HG02798 (cell line): ENCODE data around the gene TMOD3.

Experiments
- ATAC-seq: cut with Tn5 transposase; IDR thresholded peaks from one replicate; pipeline ENCODE4 v1.9.1; 2021; ENCODE audit warnings: mild to moderate bottlenecking; ENCODE audit not compliant: unreplicated experiment, poor library complexity

Gene TMOD3

GRCh38 chr15:51818150-51818549, 11.3 kb upstream of the TMOD3 start:
- no peak for ATAC-seq

DNA sequence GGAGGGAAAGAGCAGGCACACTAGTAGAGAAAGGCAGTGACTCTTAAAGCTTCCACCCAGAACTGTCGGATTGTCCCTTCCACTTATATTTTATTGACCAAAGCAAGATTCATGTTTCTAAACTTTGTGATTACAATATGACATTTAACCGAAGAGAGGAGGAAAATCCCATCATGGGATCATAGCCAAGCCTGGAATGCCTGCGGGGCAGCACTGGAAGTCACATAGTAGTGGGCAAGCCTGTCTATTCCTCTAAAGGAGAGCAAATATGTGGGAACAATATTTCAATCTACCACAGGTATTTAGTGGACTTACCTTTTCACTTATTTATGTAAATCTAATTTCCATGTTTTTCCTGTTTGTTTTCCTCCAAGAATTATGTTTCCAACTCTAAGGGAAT, 3.8 kb upstream of the TMOD3 start:
- no peak for ATAC-seq

DNA sequence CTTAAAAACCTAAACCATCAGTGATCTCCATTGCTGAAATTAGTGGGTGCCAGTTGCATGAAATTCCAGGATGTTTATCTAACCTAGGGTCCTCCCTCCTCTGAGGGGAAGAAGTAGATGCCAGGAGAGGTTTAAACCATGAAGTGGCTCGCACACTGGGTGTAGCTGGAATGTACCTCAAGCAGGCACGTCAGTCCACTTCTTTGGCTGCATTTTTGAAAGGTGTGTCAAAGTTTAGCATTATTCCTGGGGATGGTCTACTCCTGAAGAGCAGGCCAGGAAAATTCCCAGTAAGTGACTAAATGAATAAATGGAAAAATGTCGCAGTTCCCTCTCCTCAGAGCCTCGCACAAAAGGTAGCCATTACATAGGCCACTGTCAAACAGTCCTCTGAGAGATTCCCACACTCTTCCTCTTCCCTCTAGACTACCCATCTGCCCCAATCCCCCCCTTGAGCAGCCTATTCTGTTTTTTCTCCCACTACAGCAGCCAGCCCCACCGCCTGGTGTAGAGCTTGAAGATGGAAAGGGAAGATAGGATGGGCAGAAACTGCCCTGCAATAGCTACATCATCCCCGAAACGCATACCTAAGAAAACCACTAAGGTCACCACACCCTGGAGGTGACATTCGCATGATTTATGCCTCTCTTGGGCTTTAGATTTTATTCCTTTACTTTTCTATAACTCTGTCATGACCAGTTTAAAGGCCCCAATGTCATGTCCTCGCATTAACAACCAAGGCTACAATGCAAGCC, 655 bp upstream of the TMOD3 start:
- no peak for ATAC-seq

DNA sequence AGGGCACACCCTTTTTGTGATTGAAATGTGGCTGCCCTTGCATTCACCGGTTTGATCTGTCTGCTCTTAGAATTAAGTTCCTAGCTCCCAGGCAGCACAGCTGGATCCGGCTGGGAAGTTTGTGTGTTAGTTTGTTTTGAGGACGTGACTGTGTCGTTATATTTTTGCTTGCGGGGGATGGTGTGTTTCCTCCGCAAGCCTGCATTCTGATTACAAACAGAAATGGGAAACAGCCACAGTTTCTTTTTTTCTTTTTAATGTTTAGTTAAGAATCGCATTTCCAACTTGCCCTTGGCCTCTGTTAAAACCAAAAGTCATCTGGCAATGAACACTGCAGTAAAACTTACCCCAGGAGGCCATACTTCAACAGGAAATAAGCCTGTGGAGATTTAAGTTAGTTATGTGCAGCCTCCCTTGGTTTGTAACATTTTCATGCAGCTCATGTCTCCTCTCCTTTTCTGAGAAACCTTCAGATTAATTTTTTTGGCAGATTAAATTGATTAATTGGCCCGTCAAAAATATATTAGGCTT, 888 bp downstream of the TMOD3 start:
- no peak for ATAC-seq

DNA sequence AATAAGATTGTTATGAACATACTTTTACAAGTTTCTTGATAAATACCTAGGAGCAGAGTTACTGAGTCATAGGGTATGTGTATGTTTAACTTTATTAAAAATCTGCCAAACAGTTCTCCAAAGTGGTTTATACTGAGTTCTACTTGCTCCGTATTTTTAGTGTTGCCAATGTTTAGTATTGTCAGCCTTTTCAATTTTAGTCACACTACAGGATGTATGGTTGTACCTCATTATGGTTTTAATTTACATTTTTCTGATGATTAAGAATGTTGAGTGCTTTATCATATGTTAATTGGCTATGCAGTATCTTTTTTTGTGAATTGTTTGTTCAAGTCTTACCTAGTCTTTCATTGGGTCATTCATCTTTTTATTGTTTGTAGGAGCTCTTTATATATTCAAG, 4.3 kb downstream of the TMOD3 start:
- no peak for ATAC-seq

- ATAC-seq: peak; percentile 77
Observed at GRCh38 chr15:51837792-51838251, 8.4 kb downstream of the TMOD3 start.

GRCh38 chr15:51838270-51838669, 8.8 kb downstream of the TMOD3 start:
- no peak for ATAC-seq

- ATAC-seq: no peak
Observed at GRCh38 chr15:51840692-51841091, 11.2 kb downstream of the TMOD3 start.

DNA sequence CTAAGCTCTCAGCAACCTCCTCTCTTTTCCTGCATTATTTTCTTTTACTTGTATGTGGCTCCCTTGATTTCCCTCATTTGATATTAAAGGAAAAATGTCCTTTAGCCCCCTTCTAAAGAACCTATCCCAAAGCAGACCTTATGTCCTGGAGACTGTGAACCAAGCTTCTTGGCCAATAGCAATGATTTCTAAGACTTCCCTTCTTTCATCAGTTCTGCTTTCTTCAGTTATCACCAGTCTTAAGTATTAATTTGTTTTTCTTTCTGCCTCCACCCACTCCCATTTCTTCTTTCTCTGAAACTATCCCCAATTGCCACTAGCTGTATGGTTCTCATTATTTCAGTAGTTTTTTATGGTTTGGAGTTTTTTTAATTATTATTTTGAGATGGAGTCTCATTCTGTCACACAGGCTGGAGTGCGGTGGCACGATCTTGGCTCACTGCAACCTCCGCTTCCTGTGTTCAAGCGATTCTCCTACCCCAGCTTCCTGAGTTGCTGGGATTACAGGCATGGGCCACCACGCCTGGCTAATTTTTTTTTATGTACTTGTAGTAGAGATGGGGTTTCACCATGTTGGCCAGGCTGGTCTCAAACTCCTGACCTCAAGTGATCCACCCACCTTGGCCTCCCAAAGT, 12.1 kb downstream of the TMOD3 start:
- no peak for ATAC-seq

DNA sequence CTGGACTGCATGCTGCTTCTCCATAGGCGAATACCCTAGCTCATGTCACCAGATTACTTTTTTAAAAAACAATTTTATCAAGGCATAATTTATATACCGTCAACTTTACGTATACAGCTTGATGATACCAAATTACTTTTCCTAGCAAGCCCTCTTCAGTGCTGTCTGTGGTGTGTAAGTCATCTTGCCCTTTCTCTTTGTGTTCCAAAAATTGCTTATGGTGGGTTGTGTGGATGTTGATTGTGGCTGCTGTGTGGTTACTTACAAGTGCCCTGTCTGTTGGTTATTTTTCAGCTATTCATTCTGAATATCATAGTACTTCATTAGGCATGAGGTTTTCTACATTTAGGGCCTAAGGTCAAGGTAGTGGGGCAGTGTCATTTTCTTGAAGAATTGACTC, 12.8 kb downstream of the TMOD3 start:
- no peak for ATAC-seq

- ATAC-seq: no peak
Observed at GRCh38 chr15:51842852-51843737, 13.6 kb downstream of the TMOD3 start.

- ATAC-seq: no peak
Observed at GRCh38 chr15:51844747-51845426, 15.4 kb downstream of the TMOD3 start.

GRCh38 chr15:51846066-51846462, 16.6 kb downstream of the TMOD3 start:
- ATAC-seq: no peak

DNA sequence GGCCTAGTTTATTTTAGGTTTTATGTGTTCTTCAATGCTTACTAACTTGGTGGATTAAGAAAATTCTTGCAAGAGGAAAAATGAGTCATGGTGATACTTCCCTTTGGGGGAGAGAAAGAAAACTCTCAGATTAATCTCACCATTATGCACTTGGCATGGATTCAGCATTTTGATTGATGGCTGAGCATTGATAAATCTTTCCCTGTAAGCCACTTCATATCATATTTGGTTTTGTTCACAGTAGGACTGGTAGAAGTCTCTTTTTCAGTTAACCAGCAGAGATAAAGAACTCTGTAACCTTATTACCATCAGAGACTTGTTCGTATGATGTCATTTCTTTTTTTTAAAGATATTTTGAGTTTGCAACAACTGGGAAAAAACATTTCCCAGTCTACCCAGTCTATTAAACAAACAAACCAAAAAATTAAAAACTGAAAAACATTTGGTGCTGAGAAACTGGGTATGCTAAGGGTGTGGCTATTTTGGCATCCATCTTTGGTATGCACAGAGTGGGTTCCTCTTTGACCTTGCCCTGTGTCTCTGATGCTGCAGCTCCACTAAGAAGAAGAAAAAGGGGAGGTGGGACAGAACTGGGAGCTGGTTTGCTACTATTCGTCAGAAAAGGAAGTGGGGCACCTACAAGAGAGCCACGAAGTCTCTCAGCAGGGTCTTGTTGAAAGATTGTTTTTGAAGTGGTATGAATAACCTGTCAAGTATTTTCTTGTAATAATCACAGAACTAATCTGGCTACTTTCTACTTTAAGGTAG, 17.2 kb downstream of the TMOD3 start:
- no peak for ATAC-seq

DNA sequence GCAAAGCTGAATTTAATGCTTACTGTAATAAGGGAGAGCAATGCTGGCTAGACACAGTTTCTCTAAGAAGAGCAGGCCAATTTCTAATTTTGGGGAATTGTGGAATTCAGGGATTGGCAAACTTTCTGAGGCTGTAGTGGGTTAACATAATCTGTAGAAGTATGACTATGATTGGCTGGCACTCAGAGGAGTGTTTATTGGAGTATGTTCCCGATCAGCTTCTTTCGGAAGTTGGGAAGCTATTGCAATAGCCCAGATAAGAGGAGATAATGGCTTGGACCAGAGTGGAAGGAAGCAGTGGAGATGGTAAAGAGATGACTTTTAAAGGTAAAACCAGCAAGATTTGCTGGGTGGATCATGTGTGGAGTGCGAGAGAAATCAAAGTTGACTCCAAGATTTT, 19.4 kb downstream of the TMOD3 start:
- no peak for ATAC-seq

DNA sequence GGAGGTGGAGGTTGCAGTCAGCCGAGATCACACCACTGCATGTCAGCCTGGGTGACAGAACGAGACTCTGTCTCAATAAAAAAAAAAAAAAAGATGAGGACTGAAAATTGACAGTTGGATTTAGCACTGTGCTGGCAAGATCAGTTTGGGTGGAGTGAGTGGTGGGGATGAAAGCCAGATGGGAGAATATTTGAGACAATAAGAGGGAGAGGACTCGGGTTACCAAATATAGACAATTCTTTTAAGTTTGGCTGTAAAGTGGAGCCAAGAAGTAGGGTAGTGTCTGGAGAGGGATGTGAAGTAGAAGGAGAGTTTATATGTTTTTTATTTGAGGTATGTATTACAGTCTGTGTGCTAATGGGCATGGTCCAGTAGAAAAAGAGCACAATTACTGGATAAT, 20.4 kb downstream of the TMOD3 start:
- ATAC-seq: no peak

- no peak for ATAC-seq
Observed at GRCh38 chr15:51853998-51854397, 24.5 kb downstream of the TMOD3 start.

- ATAC-seq: no peak
Observed at GRCh38 chr15:51855612-51856011, 26.2 kb downstream of the TMOD3 start.

- no peak for ATAC-seq
Observed at GRCh38 chr15:51856714-51857380, 27.4 kb downstream of the TMOD3 start.
